ENCODE data around the gene DQX1.

GRCh38 chr2:74548900-74549826, 23.1 kb upstream of the DQX1 start:
- no peak for TF ChIP-seq CTCF (IDR thresholded peaks at IDR 0.05; ENCODE audit: low read depth, low read length)
- peak; percentile 66 for TF ChIP-seq POLR2A (IDR thresholded peaks at IDR 0.05; ENCODE audit: extremely low read depth, insufficient read length)
- TF ChIP-seq MAX (IDR thresholded peaks at IDR 0.05; ENCODE audit: low read depth, low read length) = peak; percentile 94

Data from NB4 (cell line).